Heart right ventricle (tissue), 16 donors: ENCODE measurements around the gene CABP4. TPM values are rescaled to one million over a fixed set of nuclear protein-coding genes. Genes with fewer than 3 reads are reported as not detected.
"Not testable (repeated sequence)": the region's sequence is repeated elsewhere in the genome, so short reads cannot be mapped to it uniquely, and the experiment has no call there.

ENCODE experiments used
- ATAC-seq, 8 donors: fragments of 200-7000 bp; cut with Tn5 transposase; one replicate each; pipeline ENCODE4 v1.9.1; 2020; ENCODE audit warnings: mild to moderate bottlenecking in 8 of 8, moderate library complexity in 8 of 8, moderate number of reproducible peaks in 1 of 8
- DNase-seq, 2 donors: peaks; one replicate each; pipeline ENCODE4 v3.0.0-alpha.2; 2020
- H3K27ac ChIP-seq, 10 donors: fragments of 200-600 bp; sonication (generic) in 2 of 10; one replicate each; pipeline versions ENCODE4 v1.5.0 to v1.8.0; 2020 to 2022; ENCODE audit warnings: mild to moderate bottlenecking in 3 of 10
- H3K27me3 ChIP-seq, 7 donors: fragments of 200-600 bp; one replicate each; pipeline ENCODE4 v1.8.0; 2021 to 2022; ENCODE audit warnings: mild to moderate bottlenecking in 2 of 7
- H3K36me3 ChIP-seq, 9 donors: fragments of 200-600 bp; sonication (generic) in 1 of 9; one replicate each; pipeline versions ENCODE4 v1.5.0 to v1.8.0; 2020 to 2022; ENCODE audit warnings: mild to moderate bottlenecking in 2 of 9
- H3K4me1 ChIP-seq, 9 donors: fragments of 200-600 bp; sonication (generic) in 1 of 9; one replicate each; pipeline versions ENCODE4 v1.5.0 to v1.8.0; 2020 to 2022; ENCODE audit warnings: mild to moderate bottlenecking in 4 of 9
- H3K4me3 ChIP-seq, 10 donors: fragments of 200-600 bp; sonication (generic) in 2 of 10; one replicate each; pipeline versions ENCODE4 v1.5.0 to v1.8.0; 2020 to 2022; ENCODE audit warnings: mild to moderate bottlenecking in 7 of 10, moderate library complexity in 2 of 10
- H3K9me3 ChIP-seq, 11 donors: fragments of 200-600 bp in 10 of 11; sonication (generic) in 2 of 11; one replicate each; pipeline versions ENCODE4 v1.5.0 to v1.8.0; 2013 to 2022; ENCODE audit warnings: mild to moderate bottlenecking in 2 of 11, control low read depth in 1 of 11, moderate library complexity in 1 of 11
- CTCF ChIP-seq, 9 donors: fragments of 200-600 bp; sonication (generic) in 2 of 9; IDR thresholded peaks; one replicate each; pipeline versions ENCODE4 v1.5.0 to v1.8.0; 2021 to 2022; ENCODE audit warnings: antibody characterized with exemption in 9 of 9, mild to moderate bottlenecking in 5 of 9, moderate library complexity in 1 of 9
- WGBS, 2 donors: extraction: QIAGEN DNeasy Blood & Tissue Kit; methylation state at CpG; one replicate each; pipeline ENCODE4 v1.1.7; 2013; ENCODE audit warnings: inconsistent platforms in 1 of 2; 5-methylcytosine and 5-hydroxymethylcytosine counted together
- intact Hi-C, 10 donors: fragments of 100-400 bp; cut with DNase I; formaldehyde crosslinking; loops; one replicate each; pipeline versions ENCODE4 v1.11.1 to v1.14.2; 2022
- polyA plus RNA-seq, 2 donors: library from polyadenylated mRNA; stranded (reverse); fragments of 200-250 nt; gene quantifications; one replicate each; pipeline ENCODE4 v1.2.3, GENCODE V29; 2013
- total RNA-seq, 10 donors: library from RNA; stranded (reverse); fragmentation: NEBNext Ultra II Directional in 3 of 10; extraction: Animal tissue kit (Norgen Biotek cat#: 25700) in 3 of 10; gene quantifications; one replicate each; pipeline versions ENCODE4 v1.2.1 to v1.2.4, GENCODE V29; 2021 to 2023
- donor health status: Arrhythmogenic right ventricular cardiomyopathy.
- donor health status: ischemic (EF 13 %, LVEDD 7.1; RV severe dilation, severe dysfunction).
- donor health status: healthy with polysubstance abuse.
- donor health status: DM: no; HTN: yes; CAD: no.
- donor health status: DM: no; HTN: no; CAD: no.
- donor health status: ischemic (EF 25% LVEDD 6.9; RV normal size, moderate dysfunction).
- donor health status: ischemic (EF 25% LVEDD 5.7; RV mildly dilated, moderate dysfunction).
- donor health status: healthy.
- donor health status: DM: yes; HTN: yes; CAD: no.
- donor health status: Ischemic cardiomyopathy.
- donor health status: ischemic (EF 35%, LVEDD 5.7; RV mildly dilated, moderate dysfunction).
- donor health status: nonischemic (EF 11% LVEDD 7.7; RV severe dilation, severe dysfunction).
- donor health status: DM: yes; HTN: yes; CAD: no.
- donor health status: PGD.
- donor health status: ischemic (EF 29% LVEDD 5.4; RV normal size, mild dysfunction).
- donor health status: nonischemic (EF 23%, LVEDD 6.1; RV moderate dilation, normal function).

Gene CABP4
- total and polyA plus RNA-seq, 12 donors = 0.17 to 1.5 (median 0.70) TPM; not detected in 1

- Histone ChIP-seq H3K36me3 (peaks cover 0 to 33% (median 8%) of the 10 kb centered on the region in 9 donors), H3K27me3 (no peaks in the 10 kb centered on the region), H3K4me3 (peak overlapping the region in 1 of 10 donors; percentile 27), H3K27ac (peak overlapping the region in 1 of 10 donors; percentile 93), H3K4me1 (peaks cover 8 to 48% (median 23%) of the 10 kb centered on the region in 9 donors), H3K9me3 (no peaks in the 10 kb centered on the region)
- DNase-seq = no peak
- intact Hi-C loops = loop anchor here in 1 of 10 donors (5.0 kb wide), 1 partner anchor 83 kb away; the partner anchor contains the start of genes PPP1CA and TBC1D10C
- 77 to 79% methylated on average over 11 of the region's 11 CpGs for WGBS, 2 donors
- ATAC-seq = no peak
- TF ChIP-seq CTCF (IDR thresholded peaks at IDR 0.05) = no peak
Observed at GRCh38 chr11:67484847-67485311, 29.7 kb downstream of the CABP4 start.

GRCh38 chr11:67485873-67486361, 30.8 kb downstream of the CABP4 start:
- ATAC-seq, H3K9me3 ChIP-seq, H3K27me3 ChIP-seq, DNase-seq, intact Hi-C loops, H3K4me3 ChIP-seq: not testable (repeated sequence)
- H3K36me3 ChIP-seq = peaks cover 0 to 43% (median 14%) of the 10 kb centered on the region in 9 donors
- H3K27ac ChIP-seq = peak overlapping the region in 1 of 10 donors; percentile 93
- H3K4me1 ChIP-seq = peaks cover 8 to 48% (median 23%) of the 10 kb centered on the region in 9 donors
- WGBS, 2 donors = 83 to 84% methylated on average over 7 of the region's 7 CpGs

- Histone ChIP-seq H3K27me3 (no peaks in the 10 kb centered on the region), H3K36me3 (peaks cover 0 to 50% (median 21%) of the 10 kb centered on the region in 9 donors), H3K4me3 (no peak overlapping the region), H3K4me1 (peaks cover 8 to 48% (median 23%) of the 10 kb centered on the region in 9 donors), H3K27ac (peak overlapping the region in 1 of 10 donors; percentile 93), H3K9me3 (no peaks in the 10 kb centered on the region)
- no peak for ATAC-seq
- no peak for TF ChIP-seq CTCF (IDR thresholded peaks at IDR 0.05)
- DNase-seq = no peak
- WGBS, 2 donors = 87 to 90% methylated on average over 20 of the region's 20 CpGs
- intact Hi-C loops = no loop called here
Observed at GRCh38 chr11:67486481-67487195, 31.5 kb downstream of the CABP4 start.

GRCh38 chr11:67489203-67489884, 34.2 kb downstream of the CABP4 start:
- peaks cover 0 to 77% (median 45%) of the 10 kb centered on the region in 9 donors for H3K36me3 ChIP-seq
- intact Hi-C loops = no loop called here

More at GRCh38 chr11:67489203-67489884, 34.2 kb downstream of the CABP4 start:
- Histone ChIP-seq H3K4me1 (peaks cover 0 to 29% (median 10%) of the 10 kb centered on the region in 9 donors), H3K4me3 (no peak overlapping the region), H3K27me3 (no peaks in the 10 kb centered on the region), H3K27ac (no peak overlapping the region), H3K9me3 (no peaks in the 10 kb centered on the region)
- no peak for DNase-seq
- WGBS, 2 donors = 83 to 87% methylated on average over 24 to 25 of the region's 25 CpGs
- ATAC-seq = no peak
- no peak for TF ChIP-seq CTCF (IDR thresholded peaks at IDR 0.05)
